Peyer's patch (tissue), 4 donors: ENCODE data around the gene INPP5A. TPM values are rescaled to one million over a fixed set of nuclear protein-coding genes. Genes with fewer than 3 reads are reported as not detected.

Experiments
- DNase-seq, 3 donors: peaks; one replicate each; pipeline ENCODE4 v3.0.0-alpha.2; 2017 to 2019
- H3K27ac ChIP-seq, 4 donors: fragments of 200-600 bp; sonication (generic); one replicate each; pipeline ENCODE4 v1.5.1; 2016 to 2019
- H3K27me3 ChIP-seq, 2 donors: fragments of 200-600 bp; sonication (generic); one replicate each; pipeline ENCODE4 v1.5.1; 2019
- H3K36me3 ChIP-seq, 3 donors: fragments of 200-600 bp; sonication (generic); one replicate each; pipeline ENCODE4 v1.5.1; 2016 to 2019
- H3K4me1 ChIP-seq, 4 donors: fragments of 200-600 bp; sonication (generic); one replicate each; pipeline ENCODE4 v1.5.1; 2016 to 2019
- H3K4me3 ChIP-seq, 4 donors: fragments of 200-600 bp; sonication (generic); 1 replicate in 3 of 4; 2 replicates in 1 of 4; pipeline ENCODE4 v1.5.1; 2016 to 2019; ENCODE audit warnings: mild to moderate bottlenecking in 1 of 4
- H3K9me3 ChIP-seq, 4 donors: fragments of 200-600 bp; sonication (generic); one replicate each; pipeline ENCODE4 v1.5.1; 2016 to 2019; ENCODE audit warnings: mild to moderate bottlenecking in 1 of 4
- POLR2A ChIP-seq, 2 donors: fragments of 450-650 bp; IDR thresholded peaks; one replicate each; pipeline ENCODE4 v1.5.1; 2017; ENCODE audit warnings: antibody characterized with exemption in 2 of 2, mild to moderate bottlenecking in 2 of 2, moderate library complexity in 2 of 2
- total RNA-seq, 4 donors: library from RNA; depleted of rRNA; stranded (reverse); fragments of >200 nt; gene quantifications; one replicate each; pipeline ENCODE4 v1.1.0, GENCODE V29; 2016
- TF ChIP-seq, protein P1 (sequence below), 6 experiments: fragments of 450-650 bp in 4 of 6; fragments of 200-600 bp in 2 of 6; sonication (generic) in 1 of 6; IDR thresholded peaks; one replicate each; pipeline ENCODE4 v1.5.1; 2017 to 2019; ENCODE audit warnings: antibody characterized with exemption in 6 of 6, mild to moderate bottlenecking in 3 of 6, moderate library complexity in 1 of 6

INPP5A gene
- total RNA-seq, 4 donors from 2014 or later: 33.8 to 76.4 (median 38.1) TPM

DNA sequence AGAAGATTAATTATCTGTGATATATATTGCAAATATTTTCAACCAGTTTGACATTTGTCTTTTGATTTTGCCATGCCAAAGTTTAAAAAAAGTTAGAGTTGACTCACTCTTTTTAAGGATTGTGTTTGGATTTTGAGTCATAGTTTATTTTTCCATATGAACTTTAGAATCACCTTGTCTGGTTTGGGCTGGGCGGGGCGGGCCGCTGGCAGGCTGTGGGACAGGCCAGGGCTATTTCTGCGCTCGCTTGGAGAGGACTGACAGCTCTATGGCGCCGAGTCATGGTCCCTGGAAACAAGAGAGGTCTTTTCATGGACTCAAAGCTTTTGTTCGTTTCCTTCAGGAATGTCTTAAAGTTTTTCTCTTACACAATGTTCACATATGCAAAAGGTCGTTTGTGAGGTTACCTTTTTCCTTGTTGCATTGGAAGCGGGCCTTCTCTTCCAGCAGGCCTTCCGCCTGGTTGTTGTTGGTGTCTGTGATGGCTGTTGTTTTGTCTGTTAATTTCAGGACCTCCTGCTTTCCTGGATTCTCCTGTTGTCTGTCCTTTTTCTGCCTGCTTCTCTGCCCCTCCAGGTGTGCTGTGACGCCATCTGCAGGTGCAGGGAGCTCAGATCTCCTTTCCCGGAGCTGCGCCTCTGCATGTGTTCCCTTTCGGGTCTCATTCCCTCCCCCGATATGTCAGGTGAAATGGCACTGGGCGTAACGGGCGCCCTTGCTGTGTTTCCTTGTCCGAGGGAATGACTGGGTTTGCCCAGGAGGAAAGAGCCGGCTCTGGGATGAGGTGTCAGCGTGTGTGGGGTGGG lies 53.8 kb downstream of the INPP5A start:
- H3K4me1 ChIP-seq: peaks cover 0 to 89% (median 21%) of the 10 kb centered on the region in 4 donors

DNA sequence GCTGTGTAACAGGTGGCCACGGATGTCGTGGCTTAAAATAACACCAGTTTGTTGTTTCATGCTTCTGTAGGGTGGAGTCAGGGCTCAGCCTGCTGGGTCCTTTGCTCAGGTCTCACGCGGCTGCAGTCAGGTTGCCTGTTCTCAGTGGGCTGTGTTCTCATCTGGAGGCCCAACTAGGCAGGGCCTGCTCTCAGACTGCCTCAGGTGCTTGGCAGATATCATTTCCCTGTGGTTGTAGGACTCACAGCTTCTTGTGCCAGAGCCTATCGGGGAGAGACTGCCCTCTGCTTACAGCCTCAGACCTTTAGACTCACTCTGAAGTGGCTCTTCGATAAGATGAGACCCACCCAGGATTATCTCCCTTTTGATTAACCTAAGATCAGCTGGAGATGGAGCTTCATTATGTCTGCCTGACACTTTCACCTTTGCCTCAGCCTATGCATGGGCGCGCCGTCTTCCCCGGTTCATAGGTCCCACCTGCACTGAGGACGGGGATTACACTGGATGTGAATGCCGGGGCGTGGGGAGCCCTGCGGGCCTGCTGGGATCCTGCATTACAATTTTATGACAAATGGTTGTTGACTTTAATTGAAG lies 55.3 kb downstream of the INPP5A start:
- peak; percentile 49 to 82 for TF ChIP-seq POLR2A (IDR thresholded peaks at IDR 0.05)
- TF ChIP-seq, protein P1, sequence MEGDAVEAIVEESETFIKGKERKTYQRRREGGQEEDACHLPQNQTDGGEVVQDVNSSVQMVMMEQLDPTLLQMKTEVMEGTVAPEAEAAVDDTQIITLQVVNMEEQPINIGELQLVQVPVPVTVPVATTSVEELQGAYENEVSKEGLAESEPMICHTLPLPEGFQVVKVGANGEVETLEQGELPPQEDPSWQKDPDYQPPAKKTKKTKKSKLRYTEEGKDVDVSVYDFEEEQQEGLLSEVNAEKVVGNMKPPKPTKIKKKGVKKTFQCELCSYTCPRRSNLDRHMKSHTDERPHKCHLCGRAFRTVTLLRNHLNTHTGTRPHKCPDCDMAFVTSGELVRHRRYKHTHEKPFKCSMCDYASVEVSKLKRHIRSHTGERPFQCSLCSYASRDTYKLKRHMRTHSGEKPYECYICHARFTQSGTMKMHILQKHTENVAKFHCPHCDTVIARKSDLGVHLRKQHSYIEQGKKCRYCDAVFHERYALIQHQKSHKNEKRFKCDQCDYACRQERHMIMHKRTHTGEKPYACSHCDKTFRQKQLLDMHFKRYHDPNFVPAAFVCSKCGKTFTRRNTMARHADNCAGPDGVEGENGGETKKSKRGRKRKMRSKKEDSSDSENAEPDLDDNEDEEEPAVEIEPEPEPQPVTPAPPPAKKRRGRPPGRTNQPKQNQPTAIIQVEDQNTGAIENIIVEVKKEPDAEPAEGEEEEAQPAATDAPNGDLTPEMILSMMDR (IDR thresholded peaks at IDR 0.05): no peak
- no peak overlapping the region for H3K4me3 ChIP-seq
- H3K36me3 ChIP-seq: no peaks in the 10 kb centered on the region
- peaks cover 0 to 75% (median 21%) of the 10 kb centered on the region in 4 donors for H3K4me1 ChIP-seq
- no peaks in the 10 kb centered on the region for H3K27me3 ChIP-seq
- H3K9me3 ChIP-seq: no peaks in the 10 kb centered on the region
- H3K27ac ChIP-seq: peak overlapping the region; percentile 70 to 90 (median 78)
- peak in 2 of 3 donors; percentile 81 to 82 for DNase-seq

More for the DNA sequence above, 53.8 kb downstream of the INPP5A start:
- Histone ChIP-seq H3K27ac (peak overlapping the region in 3 of 4 donors; percentile 42 to 82 (median 59)), H3K4me3 (no peak overlapping the region), H3K27me3 (no peaks in the 10 kb centered on the region), H3K9me3 (no peaks in the 10 kb centered on the region), H3K36me3 (no peaks in the 10 kb centered on the region)
- DNase-seq: peak in 2 of 3 donors; percentile 62 to 74
- TF ChIP-seq, protein P1 (IDR thresholded peaks at IDR 0.05): no peak
- no peak for TF ChIP-seq POLR2A (IDR thresholded peaks at IDR 0.05)

DNA sequence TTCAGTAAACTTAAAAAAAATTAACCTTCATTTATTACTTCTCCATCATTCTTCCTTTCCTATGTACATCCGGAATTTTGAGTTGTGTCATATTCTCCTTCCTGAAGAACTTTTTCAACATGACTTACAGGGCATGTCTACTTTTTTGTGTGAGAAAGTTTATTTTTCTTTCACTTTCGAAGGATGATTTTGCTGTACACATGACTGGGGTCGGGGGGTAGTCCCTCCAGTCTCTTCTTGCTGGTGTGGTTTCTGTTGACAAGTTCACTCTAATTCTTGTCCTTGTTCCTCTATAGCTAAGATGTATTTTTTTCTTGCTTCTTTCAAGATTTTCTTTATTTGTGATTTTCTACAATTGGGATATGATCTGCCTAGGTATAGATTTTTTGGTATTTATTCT lies 55.8 kb downstream of the INPP5A start:
- peak overlapping the region; percentile 70 to 90 (median 78) for H3K27ac ChIP-seq
- no peaks in the 10 kb centered on the region for H3K9me3 ChIP-seq
- H3K4me1 ChIP-seq: peaks cover 0 to 74% (median 19%) of the 10 kb centered on the region in 4 donors
- no peaks in the 10 kb centered on the region for H3K27me3 ChIP-seq
- H3K4me3 ChIP-seq: no peak overlapping the region
- H3K36me3 ChIP-seq: no peaks in the 10 kb centered on the region
- TF ChIP-seq POLR2A (IDR thresholded peaks at IDR 0.05): no peak
- TF ChIP-seq, protein P1 (IDR thresholded peaks at IDR 0.05): no peak
- peak in 2 of 3 donors; percentile 55 to 65 for DNase-seq

DNA sequence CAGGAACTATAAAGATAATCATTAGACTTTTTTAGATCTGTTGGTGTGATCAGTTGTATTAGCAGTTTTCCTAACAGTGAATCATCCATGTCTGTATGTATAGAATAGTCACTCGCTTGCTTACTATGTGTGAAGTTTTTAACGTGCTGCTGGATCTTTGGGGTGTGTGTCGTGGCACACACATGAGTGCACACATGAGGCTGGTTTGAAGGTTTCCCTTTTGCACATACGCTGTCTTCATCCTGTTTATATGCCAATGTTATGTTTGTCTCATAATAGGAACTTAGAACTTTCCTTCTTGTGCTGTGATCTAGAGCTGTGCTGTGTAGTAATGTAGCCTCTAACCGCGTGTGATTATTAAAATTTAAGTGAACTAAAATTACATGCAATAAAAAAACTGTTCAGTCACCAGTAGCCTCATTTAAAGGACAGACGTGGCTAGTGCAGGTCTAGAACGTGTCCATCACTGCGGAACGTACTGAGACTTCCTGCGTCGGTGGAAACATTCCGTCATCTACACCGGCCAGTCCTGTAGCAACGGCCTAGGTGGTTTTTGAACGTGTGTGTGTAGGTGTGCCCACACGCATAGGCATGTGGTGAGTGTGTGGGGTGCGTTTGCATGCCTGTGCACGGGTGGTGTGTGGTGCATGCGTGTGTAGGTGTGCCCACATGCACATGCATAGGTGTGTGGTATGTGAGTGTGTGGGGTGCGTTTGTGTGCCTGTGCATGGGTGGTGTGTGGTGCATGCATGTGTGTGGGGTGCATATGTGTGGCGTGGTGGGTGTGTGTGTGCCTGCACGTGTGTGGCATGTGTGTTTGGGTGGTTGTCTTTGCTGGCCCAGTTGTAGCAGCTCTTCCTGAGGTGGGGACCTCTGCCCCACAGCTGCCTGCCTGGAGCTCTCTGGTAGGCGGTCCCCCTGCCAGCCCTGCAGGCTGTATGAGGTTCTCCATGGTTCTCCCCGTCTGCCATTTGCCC lies 56.6 kb downstream of the INPP5A start:
- TF ChIP-seq, protein P1 (IDR thresholded peaks at IDR 0.05): no peak
- no peak for TF ChIP-seq POLR2A (IDR thresholded peaks at IDR 0.05)
- H3K4me1 ChIP-seq: peaks cover 0 to 74% (median 15%) of the 10 kb centered on the region in 4 donors
- H3K4me3 ChIP-seq: peak overlapping the region in 1 of 4 donors; percentile 2
- no peaks in the 10 kb centered on the region for H3K27me3 ChIP-seq
- DNase-seq: peak; percentile 32 to 85 (median 77)
- no peaks in the 10 kb centered on the region for H3K9me3 ChIP-seq
- no peaks in the 10 kb centered on the region for H3K36me3 ChIP-seq
- peak overlapping the region; percentile 41 to 82 (median 72) for H3K27ac ChIP-seq

DNA sequence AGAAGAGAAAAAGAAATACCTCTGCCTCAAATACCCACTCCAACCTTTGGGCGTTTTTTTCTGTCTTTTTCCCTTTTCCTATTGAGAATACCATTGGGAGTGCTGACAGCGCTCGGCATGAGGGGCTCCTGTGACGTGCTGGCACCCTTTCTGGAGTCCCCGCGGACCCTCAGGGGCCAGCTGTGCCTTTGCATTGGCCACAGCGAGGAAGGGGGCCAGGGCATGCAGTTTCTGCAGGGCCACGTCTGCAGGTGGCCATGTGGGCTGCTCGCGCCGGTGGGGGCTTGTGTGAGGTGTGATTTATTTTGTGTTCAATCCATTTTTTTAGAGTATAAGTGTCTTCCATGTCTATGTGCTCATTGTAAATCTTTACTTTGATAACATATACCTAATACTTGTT lies 57.4 kb downstream of the INPP5A start:
- Histone ChIP-seq H3K4me1 (peaks cover 0 to 69% (median 12%) of the 10 kb centered on the region in 4 donors), H3K36me3 (no peaks in the 10 kb centered on the region), H3K9me3 (peaks cover 0 to 3% (median 0%) of the 10 kb centered on the region in 4 donors), H3K27ac (peak overlapping the region in 2 of 4 donors; percentile 70 to 74), H3K27me3 (no peaks in the 10 kb centered on the region), H3K4me3 (no peak overlapping the region)
- DNase-seq: peak in 1 of 3 donors; percentile 24
- no peak for TF ChIP-seq POLR2A (IDR thresholded peaks at IDR 0.05)
- TF ChIP-seq, protein P1 (IDR thresholded peaks at IDR 0.05): no peak
